Lung (tissue), 12 donors: Measurements from ENCODE around the gene ARSB. TPM values are rescaled to one million over a fixed set of nuclear protein-coding genes. Genes with fewer than 3 reads are reported as not detected.

Experiments used
- ATAC-seq: fragments of 200-7000 bp; cut with Tn5 transposase; one replicate; pipeline ENCODE4 v1.9.1; 2020; ENCODE audit warnings: moderate number of reproducible peaks; ENCODE audit not compliant: insufficient read depth, low FRiP score
- DNase-seq, 3 donors: peaks; one replicate each; pipeline ENCODE4 v3.0.0-alpha.2; 2013 to 2017
- H3K27ac ChIP-seq, 2 donors: one replicate each; pipeline ENCODE4 v1.5.1; 2013; ENCODE audit warnings: mild to moderate bottlenecking in 2 of 2, moderate library complexity in 2 of 2, control low read depth in 1 of 2, inconsistent platforms in 1 of 2, low read depth in 1 of 2, low read length in 1 of 2
- H3K27me3 ChIP-seq, 3 donors: one replicate each; pipeline ENCODE4 v1.5.1; 2013; ENCODE audit warnings: low read length in 2 of 3; ENCODE audit not compliant: control insufficient read depth in 3 of 3, insufficient read depth in 3 of 3
- H3K36me3 ChIP-seq, 4 donors: one replicate each; pipeline ENCODE4 v1.5.1; 2013; ENCODE audit warnings: low read length in 4 of 4, mild to moderate bottlenecking in 1 of 4, moderate library complexity in 1 of 4; ENCODE audit not compliant: control insufficient read depth in 4 of 4, insufficient read depth in 4 of 4
- H3K4me1 ChIP-seq, 5 donors: one replicate each; pipeline ENCODE4 v1.5.1; 2013; ENCODE audit warnings: low read length in 5 of 5, mild to moderate bottlenecking in 2 of 5, moderate library complexity in 1 of 5; ENCODE audit not compliant: control insufficient read depth in 5 of 5, insufficient read depth in 5 of 5
- H3K4me3 ChIP-seq: one replicate; pipeline ENCODE4 v1.5.1; 2013; ENCODE audit warnings: mild to moderate bottlenecking, control low read depth, moderate library complexity
- H3K9ac ChIP-seq, 2 donors: one replicate each; pipeline ENCODE4 v1.5.1; 2013; ENCODE audit warnings: low read length in 2 of 2, control low read depth in 1 of 2; ENCODE audit not compliant: insufficient read depth in 1 of 2
- H3K9me3 ChIP-seq, 4 donors: one replicate each; pipeline ENCODE4 v1.5.1; 2013; ENCODE audit warnings: low read length in 3 of 4, mild to moderate bottlenecking in 1 of 4, moderate library complexity in 1 of 4; ENCODE audit not compliant: control insufficient read depth in 4 of 4, insufficient read depth in 3 of 4
- CTCF ChIP-seq: IDR thresholded peaks from 2 replicates; pipeline ENCODE4 v1.5.1; 2012; ENCODE audit warnings: mild to moderate bottlenecking; ENCODE audit errors: control extremely low read depth, extremely low read depth
- WGBS, 2 donors: extraction: QIAGEN DNeasy Blood & Tissue Kit; methylation state at CpG; one replicate each; pipeline ENCODE4 v1.1.7; 2013; 5-methylcytosine and 5-hydroxymethylcytosine counted together
- polyA plus RNA-seq, 2 donors: library from polyadenylated mRNA; stranded (reverse); fragments of 200-250 nt; gene quantifications; one replicate each; pipeline ENCODE4 v1.2.1, GENCODE V29; 2013
- total RNA-seq, 2 donors: library from RNA; depleted of rRNA in 1 of 2; stranded (reverse); fragments of >200 nt in 1 of 2; gene quantifications; one replicate each; pipeline ENCODE4 v1.2.1, GENCODE V29; 2014 to 2021
- donor health status: control.
- donor health status: control.
- donor health status: Bipolar disorder and iron deficiency.
- donor health status: healthy.
- donor health status: DM: yes; HTN: yes; CAD: no.

The ARSB gene
- total and polyA plus RNA-seq, 4 donors = 3.2 to 17.3 (median 11.1) TPM

GRCh38 chr5:78813906-78814530, 171.1 kb downstream of the ARSB start:
- H3K4me1 ChIP-seq = peaks cover 0 to 60% (median 22%) of the 10 kb centered on the region in 5 donors
- H3K9me3 ChIP-seq = no peaks in the 10 kb centered on the region
- peak in 1 of 3 donors; percentile 73 for DNase-seq
- H3K4me3 ChIP-seq = no peak overlapping the region
- ATAC-seq = no peak
- H3K27me3 ChIP-seq = no peaks in the 10 kb centered on the region
- TF ChIP-seq CTCF = no peak
- 94 to 96% methylated on average over 2 of the region's 2 CpGs for whole genome bisulfite sequencing, 2 donors
- H3K36me3 ChIP-seq = no peaks in the 10 kb centered on the region
- H3K9ac ChIP-seq = peak overlapping the region in 1 of 2 donors; percentile 20
- no peak overlapping the region for H3K27ac ChIP-seq

GRCh38 chr5:78813286-78813685, 171.8 kb downstream of the ARSB start:
- no peak for TF ChIP-seq CTCF
- H3K4me3 ChIP-seq = no peak overlapping the region
- peaks cover 0 to 63% (median 17%) of the 10 kb centered on the region in 5 donors for H3K4me1 ChIP-seq
- 95 to 100% methylated on average over 1 of the region's 1 CpG for WGBS, 2 donors
- no peak overlapping the region for H3K9ac ChIP-seq
- H3K27me3 ChIP-seq = no peaks in the 10 kb centered on the region
- ATAC-seq (no peak), DNase-seq (no peak)
- no peaks in the 10 kb centered on the region for H3K36me3 ChIP-seq
- H3K27ac ChIP-seq = no peak overlapping the region
- no peaks in the 10 kb centered on the region for H3K9me3 ChIP-seq

GRCh38 chr5:78811866-78812265, 173.2 kb downstream of the ARSB start:
- no peak for TF ChIP-seq CTCF
- ATAC-seq = no peak
- H3K4me1 ChIP-seq = peaks cover 0 to 63% (median 17%) of the 10 kb centered on the region in 5 donors
- no peak for DNase-seq
- H3K4me3 ChIP-seq = no peak overlapping the region
- no peaks in the 10 kb centered on the region for H3K9me3 ChIP-seq
- H3K9ac ChIP-seq = no peak overlapping the region
- WGBS, 2 donors = 71 to 81% methylated on average over 1 of the region's 1 CpG
- no peaks in the 10 kb centered on the region for H3K36me3 ChIP-seq
- H3K27ac ChIP-seq = no peak overlapping the region
- H3K27me3 ChIP-seq = no peaks in the 10 kb centered on the region
